Measurements from ENCODE around the gene ZFP64.

ZFP64 gene

DNA sequence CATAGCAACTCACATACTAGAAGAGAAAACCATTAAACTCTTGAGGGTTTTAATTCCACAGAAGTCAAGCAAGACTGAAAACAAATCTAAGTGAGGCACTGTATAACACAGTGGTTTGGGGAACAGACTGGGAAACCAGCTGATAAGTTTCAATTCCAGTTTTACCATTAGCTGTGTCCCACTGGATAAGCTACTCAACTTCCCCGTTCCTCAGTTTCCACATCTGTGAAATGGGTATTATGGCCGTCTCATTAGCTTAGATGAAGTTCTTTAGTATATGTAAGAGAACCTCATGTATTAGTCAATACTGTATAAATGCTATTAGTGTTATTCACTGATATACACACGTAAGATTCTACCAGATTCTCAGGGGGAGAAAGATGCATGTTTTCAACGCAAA lies 89.0 kb downstream of the ZFP64 start:
- no peak for DNase-seq (ENCODE audit: extremely low spot score)
- ChIA-PET CTCF (no interaction called here), POLR2A (no interaction called here)
- TF ChIP-seq HDGF (IDR thresholded peaks at IDR 0.05; ENCODE audit: borderline replicate concordance) (no peak), NFRKB (IDR thresholded peaks at IDR 0.05) (no peak), PKNOX1 (IDR thresholded peaks at IDR 0.05) (no peak), ZNF384 (IDR thresholded peaks at IDR 0.05) (no peak), ELF4 (IDR thresholded peaks at IDR 0.05) (no peak), TARDBP (IDR thresholded peaks at IDR 0.05) (no peak), L3MBTL2 (conservative IDR thresholded peaks at IDR 0.05) (no peak), BHLHE40 (IDR thresholded peaks at IDR 0.05; ENCODE audit: borderline replicate concordance) (no peak), FOXK2 (IDR thresholded peaks at IDR 0.05) (no peak)

GRCh38 chr20:52102126-52102525 lies 89.5 kb downstream of the ZFP64 start:
- TF ChIP-seq ARNT (IDR thresholded peaks at IDR 0.05) = no peak
- no peak for TF ChIP-seq BHLHE40 (IDR thresholded peaks at IDR 0.05; ENCODE audit: borderline replicate concordance)
- ChIA-PET POLR2A (no interaction called here), CTCF (no interaction called here)
- DNase-seq (ENCODE audit: extremely low spot score) = no peak
